Neutrophil (primary cell): ENCODE results near the gene PRKACB.

Experiments used
- H3K27ac ChIP-seq: fragments of 200-600 bp; sonication (generic); 2 replicates; pipeline ENCODE4 v1.5.1; 2016; ENCODE audit warnings: mild to moderate bottlenecking, moderate library complexity
- H3K27me3 ChIP-seq: fragments of 200-600 bp; sonication (generic); 2 replicates; pipeline ENCODE4 v1.6.0; 2016; ENCODE audit warnings: mild to moderate bottlenecking
- H3K36me3 ChIP-seq: fragments of 200-600 bp; sonication (generic); 2 replicates; pipeline ENCODE4 v1.5.1; 2017
- H3K4me1 ChIP-seq, 2 experiments: fragments of 200-600 bp in 1 of 2; sonication (generic) in 1 of 2; 1 replicate in 1 of 2; 2 replicates in 1 of 2; pipeline versions ENCODE4 v1.5.1 to v1.6.1; 2013 to 2016; ENCODE audit warnings: low read depth in 1 of 2, low read length in 1 of 2, mild to moderate bottlenecking in 1 of 2, moderate library complexity in 1 of 2; ENCODE audit not compliant: control insufficient read depth in 1 of 2, insufficient read depth in 1 of 2
- H3K4me3 ChIP-seq, 2 experiments: fragments of 200-600 bp in 1 of 2; sonication (generic) in 1 of 2; 1 replicate in 1 of 2; 2 replicates in 1 of 2; pipeline ENCODE4 v1.5.1; 2013 to 2016; ENCODE audit warnings: low read depth in 1 of 2, low read length in 1 of 2, mild to moderate bottlenecking in 1 of 2, moderate library complexity in 1 of 2
- H3K9me3 ChIP-seq: fragments of 200-600 bp; sonication (generic); 2 replicates; pipeline ENCODE4 v1.5.1; 2016
- TF ChIP-seq, protein P1 (sequence below): fragments of 200-600 bp; sonication (generic); IDR thresholded peaks from 2 replicates; pipeline ENCODE4 v1.5.1; 2016; ENCODE audit warnings: antibody characterized with exemption

PRKACB gene

DNA sequence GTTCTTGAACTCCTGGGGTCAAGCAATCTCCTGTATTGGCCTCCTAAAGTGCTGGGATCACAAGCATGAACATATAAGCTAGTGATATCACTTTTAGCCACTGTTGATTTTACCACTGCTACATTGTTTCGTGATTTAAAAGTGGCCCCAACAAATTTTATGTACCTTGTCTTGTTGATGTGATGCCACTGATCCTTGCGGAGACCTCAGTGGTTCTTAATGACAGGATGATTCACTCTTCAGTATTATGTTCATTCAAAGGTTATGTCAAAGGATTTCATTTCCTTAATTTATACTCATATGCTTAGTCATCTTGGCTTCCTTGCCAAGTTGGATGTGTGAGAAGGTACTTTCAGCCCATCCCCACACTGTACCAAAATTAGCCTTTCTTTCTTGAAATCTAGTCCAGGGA, 12.1 kb downstream of the PRKACB start:
- no peaks in the 10 kb centered on the region for H3K9me3 ChIP-seq
- H3K4me1 ChIP-seq: peaks cover 15 to 26% of the 10 kb centered on the region in 2 experiments
- H3K27me3 ChIP-seq: no peaks in the 10 kb centered on the region
- no peaks in the 10 kb centered on the region for H3K36me3 ChIP-seq
- no peak overlapping the region for H3K27ac ChIP-seq
- TF ChIP-seq, protein P1, sequence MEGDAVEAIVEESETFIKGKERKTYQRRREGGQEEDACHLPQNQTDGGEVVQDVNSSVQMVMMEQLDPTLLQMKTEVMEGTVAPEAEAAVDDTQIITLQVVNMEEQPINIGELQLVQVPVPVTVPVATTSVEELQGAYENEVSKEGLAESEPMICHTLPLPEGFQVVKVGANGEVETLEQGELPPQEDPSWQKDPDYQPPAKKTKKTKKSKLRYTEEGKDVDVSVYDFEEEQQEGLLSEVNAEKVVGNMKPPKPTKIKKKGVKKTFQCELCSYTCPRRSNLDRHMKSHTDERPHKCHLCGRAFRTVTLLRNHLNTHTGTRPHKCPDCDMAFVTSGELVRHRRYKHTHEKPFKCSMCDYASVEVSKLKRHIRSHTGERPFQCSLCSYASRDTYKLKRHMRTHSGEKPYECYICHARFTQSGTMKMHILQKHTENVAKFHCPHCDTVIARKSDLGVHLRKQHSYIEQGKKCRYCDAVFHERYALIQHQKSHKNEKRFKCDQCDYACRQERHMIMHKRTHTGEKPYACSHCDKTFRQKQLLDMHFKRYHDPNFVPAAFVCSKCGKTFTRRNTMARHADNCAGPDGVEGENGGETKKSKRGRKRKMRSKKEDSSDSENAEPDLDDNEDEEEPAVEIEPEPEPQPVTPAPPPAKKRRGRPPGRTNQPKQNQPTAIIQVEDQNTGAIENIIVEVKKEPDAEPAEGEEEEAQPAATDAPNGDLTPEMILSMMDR: no peak
- no peak overlapping the region for H3K4me3 ChIP-seq

DNA sequence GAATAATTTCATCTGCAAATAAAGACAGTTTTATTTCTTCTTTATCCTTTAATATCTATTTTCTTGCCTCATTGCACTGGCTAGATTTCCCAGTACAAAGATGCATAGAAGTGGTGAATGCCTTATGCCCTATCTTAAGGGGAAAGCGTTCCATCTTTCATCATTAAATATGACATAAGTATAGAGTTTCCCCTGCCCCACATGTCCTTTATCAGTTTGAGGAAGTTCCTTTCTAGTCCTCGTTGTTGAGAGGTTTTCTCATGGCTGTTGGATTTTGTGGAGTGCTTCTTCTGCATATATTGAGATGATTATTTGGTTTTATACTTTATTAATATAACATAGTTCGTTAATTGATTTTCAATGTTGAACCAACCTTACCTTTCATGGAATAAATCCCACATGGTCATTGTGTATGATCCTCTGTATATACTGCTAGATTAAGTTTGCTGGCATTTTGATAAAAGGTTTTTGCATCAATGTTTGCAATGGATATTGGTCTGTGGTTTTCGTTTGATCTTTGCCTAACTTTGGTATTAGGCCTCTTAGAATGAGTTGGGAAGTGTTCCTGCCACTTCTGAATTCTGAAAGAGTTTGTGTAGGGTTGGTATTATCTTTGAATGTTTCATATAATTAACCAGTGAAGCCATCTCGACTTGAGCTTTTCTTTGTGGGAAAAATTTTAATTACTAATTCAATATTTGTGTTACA, 15.6 kb downstream of the PRKACB start:
- peaks cover 0 to 8% of the 10 kb centered on the region in 2 experiments for H3K4me1 ChIP-seq
- no peak overlapping the region for H3K4me3 ChIP-seq
- no peaks in the 10 kb centered on the region for H3K36me3 ChIP-seq
- H3K27me3 ChIP-seq: no peaks in the 10 kb centered on the region
- H3K9me3 ChIP-seq: no peaks in the 10 kb centered on the region
- no peak overlapping the region for H3K27ac ChIP-seq
- TF ChIP-seq, protein P1: no peak

DNA sequence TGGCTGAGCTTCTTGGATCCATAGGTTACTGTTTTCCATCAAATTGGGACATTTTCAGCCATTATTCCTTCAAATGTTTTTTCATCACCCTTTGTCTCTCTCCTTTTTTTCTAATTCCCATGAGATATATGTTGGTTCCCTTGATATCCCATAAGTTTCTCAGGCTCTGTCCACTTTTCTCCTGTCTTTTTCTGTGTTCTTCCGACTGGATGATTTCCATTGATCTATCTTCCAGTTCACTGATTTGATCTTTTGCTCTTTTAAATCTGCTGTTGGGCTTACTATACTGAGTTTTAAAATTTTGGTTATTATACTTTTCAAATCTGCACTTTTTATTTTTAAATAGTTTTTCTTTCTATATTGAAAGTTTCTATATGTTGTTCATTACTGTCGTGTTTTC, 18.2 kb downstream of the PRKACB start:
- no peaks in the 10 kb centered on the region for H3K9me3 ChIP-seq
- no peak overlapping the region for H3K27ac ChIP-seq
- TF ChIP-seq, protein P1: no peak
- peaks cover 0 to 8% of the 10 kb centered on the region in 2 experiments for H3K4me1 ChIP-seq
- no peak overlapping the region for H3K4me3 ChIP-seq
- no peaks in the 10 kb centered on the region for H3K27me3 ChIP-seq
- no peaks in the 10 kb centered on the region for H3K36me3 ChIP-seq

DNA sequence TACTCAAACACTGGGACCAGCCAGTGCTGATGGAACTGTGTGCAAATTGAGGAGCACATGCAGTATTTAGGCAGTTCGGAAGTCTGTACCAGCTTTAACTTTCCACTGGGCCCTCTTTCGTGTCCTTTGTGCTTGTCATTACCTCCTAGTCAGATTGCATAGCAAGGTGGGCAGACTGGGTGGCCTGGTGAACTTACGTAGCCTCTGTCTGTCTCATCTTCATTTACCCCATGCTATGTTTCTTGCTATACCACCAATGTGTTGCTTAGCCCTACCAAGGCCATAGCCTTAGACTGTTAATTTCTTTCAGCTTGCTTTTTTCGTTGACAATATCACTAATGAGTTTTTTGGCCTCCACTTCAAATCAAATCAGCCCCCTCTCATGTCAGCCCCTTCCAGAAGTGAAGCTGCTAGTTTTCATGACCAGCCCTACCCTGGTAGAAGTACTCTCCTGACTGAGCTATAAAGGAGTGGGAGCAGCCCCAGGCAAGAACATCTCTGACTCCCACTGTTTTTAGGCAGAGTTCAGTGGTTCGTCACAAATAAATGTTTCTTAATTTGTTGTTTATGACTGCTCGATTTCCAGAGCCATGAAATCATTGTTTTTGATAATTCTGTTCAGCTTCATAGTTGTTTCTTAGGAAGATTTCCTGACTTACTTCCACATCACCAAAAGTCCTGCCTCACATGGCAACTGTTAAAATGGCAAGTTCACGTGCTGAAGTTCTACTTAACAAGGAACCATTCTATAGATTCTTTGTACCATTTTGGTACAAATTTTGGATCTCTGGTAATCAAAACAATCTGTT, 19.3 kb downstream of the PRKACB start:
- Histone ChIP-seq H3K27me3 (no peaks in the 10 kb centered on the region), H3K4me1 (peaks cover 0 to 8% of the 10 kb centered on the region in 2 experiments), H3K27ac (no peak overlapping the region), H3K36me3 (no peaks in the 10 kb centered on the region), H3K9me3 (no peaks in the 10 kb centered on the region), H3K4me3 (no peak overlapping the region)
- TF ChIP-seq, protein P1: no peak

DNA sequence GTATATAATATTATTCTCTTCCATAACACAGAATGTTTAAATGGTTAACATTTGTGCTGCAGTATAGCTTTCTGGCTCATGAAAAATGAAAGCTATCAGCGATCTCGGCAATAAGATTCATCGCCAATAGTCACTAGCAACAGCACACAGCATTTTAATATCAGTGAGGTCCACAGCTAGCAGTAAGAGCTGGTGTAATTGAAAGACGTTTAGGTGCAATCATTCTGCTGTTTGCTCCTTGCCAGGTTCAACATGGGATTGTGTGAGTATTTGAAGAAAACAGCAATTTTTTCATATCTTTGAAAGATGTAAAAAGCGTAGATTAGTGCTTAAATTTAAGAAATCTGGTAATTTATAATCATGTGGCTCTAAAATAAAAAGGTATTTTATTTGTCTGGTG, 20.1 kb downstream of the PRKACB start:
- no peaks in the 10 kb centered on the region for H3K27me3 ChIP-seq
- H3K4me1 ChIP-seq: peaks cover 0 to 8% of the 10 kb centered on the region in 2 experiments
- TF ChIP-seq, protein P1: no peak
- no peak overlapping the region for H3K4me3 ChIP-seq
- H3K9me3 ChIP-seq: no peaks in the 10 kb centered on the region
- no peaks in the 10 kb centered on the region for H3K36me3 ChIP-seq
- H3K27ac ChIP-seq: no peak overlapping the region
